NCI-H748 treated with DMSO at 0.1 percent for 48 hours (cell line): ENCODE measurements around the gene SLC25A30.

Experiments used
- DNase-seq: peaks from one replicate; lab custom pipeline; 2025; lab: John Stamatoyannopoulos, UW

The SLC25A30 gene, protein sequence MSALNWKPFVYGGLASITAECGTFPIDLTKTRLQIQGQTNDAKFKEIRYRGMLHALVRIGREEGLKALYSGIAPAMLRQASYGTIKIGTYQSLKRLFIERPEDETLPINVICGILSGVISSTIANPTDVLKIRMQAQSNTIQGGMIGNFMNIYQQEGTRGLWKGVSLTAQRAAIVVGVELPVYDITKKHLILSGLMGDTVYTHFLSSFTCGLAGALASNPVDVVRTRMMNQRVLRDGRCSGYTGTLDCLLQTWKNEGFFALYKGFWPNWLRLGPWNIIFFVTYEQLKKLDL

DNA sequence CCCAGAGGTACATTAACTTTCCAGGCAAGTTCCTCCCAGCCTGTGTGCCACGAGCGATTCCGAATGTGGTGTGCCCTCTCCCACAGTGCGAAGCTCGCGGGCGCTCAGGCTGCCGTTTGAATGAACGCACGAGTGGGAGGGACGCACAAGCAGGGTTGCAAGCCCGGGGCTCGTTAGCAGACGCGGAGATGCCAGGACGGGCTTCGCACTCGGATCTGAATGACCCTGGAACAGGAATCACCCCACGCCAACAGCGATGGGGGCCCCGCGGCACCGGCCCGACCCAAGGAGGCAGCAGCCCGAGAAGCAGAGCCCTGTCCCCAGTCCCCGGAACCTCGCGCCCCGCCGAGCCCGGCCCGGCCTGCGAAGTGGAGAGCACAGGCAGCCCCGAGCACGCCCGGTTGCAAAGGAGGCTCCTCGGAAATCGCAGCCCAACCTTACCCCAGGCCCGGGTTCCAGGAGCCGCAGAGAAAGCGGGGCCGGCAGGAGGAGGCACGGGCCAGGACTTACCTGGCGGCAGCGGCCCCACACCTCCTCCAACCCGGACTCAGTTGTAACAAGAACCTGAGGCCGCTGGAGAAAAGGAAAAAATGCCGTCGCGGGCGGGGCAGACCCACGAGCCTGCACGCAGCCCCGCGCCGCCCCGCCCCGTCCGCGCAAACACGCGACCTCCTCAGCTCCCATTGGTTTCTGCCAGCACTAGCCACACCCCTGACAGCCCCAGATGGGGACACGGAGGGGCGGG, at the start of gene SLC25A30:
SLC25A30 (minus strand) TSS at position 584 of the 745 bp plus-strand sequence. CDS start 6,948 bp downstream, outside the sequence.
- peak; percentile 86 for DNase-seq

DNA sequence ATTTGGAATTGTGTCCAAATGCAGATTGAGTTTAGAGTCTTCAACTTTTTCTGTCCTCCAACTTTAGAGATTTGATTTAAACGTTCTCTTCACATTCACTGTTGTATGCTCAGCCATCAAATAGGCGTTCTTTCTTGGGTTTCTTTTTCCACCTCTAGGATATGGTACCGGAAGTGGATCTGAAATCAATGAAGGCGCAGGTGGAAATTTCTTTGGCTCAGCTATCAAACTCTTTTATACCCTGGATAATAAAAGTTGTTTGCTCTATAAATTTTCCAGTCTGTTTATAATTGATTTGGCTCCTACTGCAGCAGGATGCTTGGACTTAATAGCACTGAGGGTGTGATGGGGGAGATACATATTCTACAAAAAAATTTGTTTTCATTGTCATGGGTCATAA, 48.2 kb upstream of the SLC25A30 start:
- no peak for DNase-seq

DNA sequence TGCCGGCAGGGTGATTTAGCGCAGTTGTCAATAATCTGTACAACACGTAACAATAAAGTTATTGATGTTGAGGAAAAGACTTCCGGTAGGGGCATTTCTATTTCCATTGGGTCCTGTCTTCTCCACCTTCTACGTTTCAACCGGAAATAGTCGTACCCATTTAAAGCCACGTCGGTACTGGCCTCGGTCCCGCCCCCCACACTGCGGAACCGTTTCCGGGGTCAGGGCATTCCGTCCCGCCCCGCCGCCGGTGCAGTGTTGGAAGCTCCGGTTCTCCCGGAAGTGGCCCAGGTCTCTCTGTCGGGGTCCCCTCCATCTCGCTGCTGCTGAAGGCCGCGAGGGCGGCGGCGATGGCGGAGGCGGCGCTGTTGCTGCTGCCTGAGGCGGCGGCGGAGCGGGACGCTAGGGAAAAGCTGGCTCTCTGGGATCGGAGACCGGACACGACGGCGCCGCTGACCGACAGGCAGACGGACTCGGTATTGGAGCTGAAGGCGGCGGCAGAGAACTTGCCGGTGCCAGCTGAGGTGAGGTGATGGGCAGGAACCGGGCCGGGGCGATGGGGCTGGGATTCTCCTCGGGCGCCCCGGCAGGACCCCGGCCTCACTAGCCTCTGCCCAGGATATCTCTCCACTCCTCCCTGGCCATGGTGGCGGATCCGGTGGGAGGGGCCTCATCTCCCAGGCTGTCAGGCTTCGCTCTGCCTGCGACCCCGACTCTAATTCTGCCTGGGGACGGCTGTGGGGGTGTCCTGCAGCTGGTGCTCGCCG, 46.7 kb upstream of the SLC25A30 start, which contains the start of gene COG3:
COG3 (plus strand) TSS at position 253 of the 767 bp plus-strand sequence; CDS start at position 351, 98 bp downstream.
- peak; percentile 95 for DNase-seq

DNA sequence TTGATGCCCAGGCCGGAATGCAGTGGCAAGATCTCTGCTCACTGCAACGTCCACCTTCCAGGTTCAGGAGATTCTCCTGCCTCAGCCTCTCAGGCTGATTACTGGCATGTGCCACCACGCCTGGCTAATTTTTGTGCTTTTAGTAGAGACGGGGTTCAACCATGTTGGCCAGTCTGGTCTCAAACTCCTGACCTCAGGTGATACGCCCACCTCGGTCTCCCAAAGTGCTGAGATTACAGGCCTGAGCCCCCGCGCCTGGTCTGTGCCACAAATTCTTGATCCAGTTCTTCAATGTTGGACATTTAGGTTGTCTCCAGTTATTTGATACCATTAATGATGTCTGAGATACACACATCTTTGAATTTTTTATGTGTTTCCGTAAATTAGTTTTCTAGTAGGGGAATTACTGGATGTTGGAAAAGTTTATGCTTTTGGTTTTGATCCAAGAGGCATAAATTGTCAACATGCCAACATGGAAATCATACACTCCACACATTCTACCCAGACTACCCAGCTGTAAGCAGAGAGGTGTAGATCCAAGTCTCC, 46.0 kb upstream of the SLC25A30 start:
- DNase-seq = no peak

DNA sequence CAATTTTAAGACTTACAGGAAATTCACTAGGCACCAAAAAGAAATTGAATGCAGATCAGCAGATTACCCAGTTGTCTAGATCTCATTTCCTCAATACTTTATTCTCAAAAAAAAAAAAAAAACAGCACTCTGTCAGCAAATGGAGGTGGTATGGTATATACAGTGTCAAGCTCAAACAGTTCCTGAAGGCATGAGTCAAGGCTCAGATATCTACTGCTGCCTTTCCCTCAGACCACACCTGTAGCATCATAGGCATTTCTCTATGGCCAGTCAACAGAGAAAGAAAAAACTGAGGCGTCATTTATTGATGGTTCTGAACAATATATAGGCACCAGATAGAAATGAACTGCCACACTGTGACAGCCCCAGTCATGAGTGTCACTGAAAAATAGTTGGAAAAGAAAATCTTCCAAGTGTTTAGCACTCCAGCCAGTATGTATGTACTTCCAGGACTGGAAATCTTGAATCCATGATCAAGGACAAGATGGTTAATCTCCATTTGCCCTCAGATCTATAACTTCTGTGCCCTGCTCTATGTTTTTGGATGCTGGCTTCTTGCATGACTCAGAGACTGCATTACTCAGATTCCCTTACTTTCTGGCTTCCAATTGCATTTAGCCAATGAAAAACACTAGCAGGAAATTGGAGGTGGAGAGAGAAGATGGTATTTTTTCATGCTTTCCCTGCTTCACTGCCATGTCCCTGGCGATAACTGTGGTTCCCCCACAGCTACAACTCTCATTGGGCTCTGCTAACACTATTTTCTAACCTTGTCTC, 38.2 kb upstream of the SLC25A30 start:
- no peak for DNase-seq

DNA sequence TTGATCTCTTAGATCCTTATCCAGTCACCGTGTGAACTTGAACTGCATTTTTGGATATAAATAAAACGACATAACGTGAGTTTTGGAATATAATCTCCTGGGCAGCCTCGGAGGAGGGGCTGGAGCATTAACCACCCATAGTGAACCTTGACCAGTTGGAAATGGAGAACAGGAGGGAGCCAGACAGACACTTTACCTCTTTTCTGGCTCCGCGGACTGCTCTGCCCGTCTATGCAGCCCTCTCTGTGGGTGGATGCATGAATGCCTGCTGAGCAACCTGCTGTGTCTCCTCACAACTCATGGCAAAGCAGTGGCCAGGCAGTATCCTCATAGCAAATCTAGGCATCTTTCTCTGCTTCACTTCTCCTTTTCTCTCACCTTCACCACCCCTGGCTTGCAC, 36.0 kb upstream of the SLC25A30 start:
- DNase-seq = no peak

DNA sequence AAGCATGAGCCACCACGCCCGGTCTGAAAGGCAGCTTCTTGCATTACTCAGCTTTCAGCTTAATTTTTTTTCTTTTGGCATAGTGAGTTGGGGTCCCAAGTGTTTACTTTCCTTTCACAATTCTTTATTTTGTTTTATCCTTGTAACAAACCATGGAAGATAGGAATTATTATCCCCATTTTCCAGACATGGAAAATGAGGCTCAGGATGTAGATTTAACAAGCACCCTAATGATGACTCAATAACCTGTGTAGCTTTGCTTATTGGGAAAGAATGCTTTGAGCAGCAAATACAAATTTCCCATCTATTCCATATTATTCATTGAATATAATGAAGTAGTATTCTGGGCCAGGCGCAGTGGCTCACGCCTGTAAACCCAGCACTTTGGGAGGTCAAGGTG, 33.1 kb upstream of the SLC25A30 start:
- DNase-seq = no peak

DNA sequence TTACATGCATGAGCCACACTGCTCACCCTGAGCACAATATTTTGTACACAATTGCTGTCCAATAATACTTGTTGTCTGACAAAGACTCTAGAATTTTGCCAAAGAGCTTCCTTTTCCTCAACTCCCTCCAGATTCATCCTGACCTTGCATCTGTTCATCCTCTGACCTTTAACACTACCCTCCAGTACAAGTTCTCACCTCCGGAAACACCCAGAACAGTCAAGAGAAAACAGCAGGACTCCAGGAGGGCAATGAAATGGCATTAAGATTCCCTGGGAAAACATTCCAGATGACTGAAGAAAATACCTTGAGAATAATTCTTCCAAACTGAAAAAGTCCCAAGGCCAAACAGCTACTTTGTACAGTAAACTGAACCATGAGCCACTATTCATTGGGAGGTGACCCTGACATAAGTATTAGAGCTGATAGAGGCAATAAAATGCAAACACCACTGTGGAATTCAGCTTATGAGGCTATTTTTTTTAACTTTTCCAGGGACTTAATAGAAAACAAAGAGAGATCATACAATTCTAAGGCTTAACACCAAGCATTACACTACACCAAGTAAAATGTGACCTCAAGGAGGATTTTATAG, 30.9 kb upstream of the SLC25A30 start:
- DNase-seq = no peak

DNA sequence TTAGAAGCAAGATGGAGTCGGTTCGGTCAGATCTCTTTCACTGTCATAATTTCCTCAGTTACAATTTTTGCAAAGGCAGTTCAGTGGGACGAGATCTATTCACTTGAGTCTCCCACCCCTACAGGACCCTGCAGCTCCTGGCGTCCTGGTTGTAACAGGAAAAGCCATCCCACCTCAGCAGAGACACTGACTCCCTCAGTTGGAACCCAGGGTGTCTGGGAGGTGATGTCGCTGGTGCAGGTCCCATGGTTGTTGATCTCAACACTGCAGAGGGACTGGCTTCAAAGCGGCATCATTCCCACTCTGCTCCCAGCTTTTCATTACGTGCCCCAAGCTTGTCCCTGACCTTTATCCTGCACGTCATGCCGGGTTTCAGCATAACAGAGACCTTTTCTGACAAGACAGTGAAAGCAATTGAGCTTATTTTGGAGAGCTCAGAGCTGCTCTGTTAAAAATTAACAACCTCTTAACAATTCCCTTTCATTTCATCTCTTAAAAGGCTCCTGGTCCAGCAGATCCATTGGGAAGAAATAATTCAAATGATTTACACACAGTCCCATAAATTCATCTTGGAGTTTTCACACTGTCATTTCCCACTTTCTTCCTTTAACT, 29.0 kb upstream of the SLC25A30 start:
- no peak for DNase-seq

DNA sequence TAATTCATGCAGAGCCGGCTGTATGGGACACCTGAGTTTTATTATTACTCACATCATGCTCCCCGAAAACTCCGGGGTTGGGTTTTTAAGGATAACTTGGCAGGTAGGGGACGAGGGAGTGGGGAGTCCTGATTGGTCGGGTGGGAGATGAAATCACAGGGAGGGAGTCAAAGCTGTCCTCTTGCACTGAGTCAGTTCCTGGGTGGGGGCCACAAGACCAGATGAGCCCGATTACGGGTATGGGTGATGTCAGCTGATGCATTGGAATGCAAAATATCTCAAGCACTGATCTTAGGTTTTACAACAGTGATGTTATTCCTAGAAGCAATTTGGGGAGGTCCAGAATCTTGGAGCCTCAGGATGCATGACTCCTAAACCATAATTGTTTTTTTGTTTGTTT, 28.0 kb upstream of the SLC25A30 start:
- DNase-seq = no peak

DNA sequence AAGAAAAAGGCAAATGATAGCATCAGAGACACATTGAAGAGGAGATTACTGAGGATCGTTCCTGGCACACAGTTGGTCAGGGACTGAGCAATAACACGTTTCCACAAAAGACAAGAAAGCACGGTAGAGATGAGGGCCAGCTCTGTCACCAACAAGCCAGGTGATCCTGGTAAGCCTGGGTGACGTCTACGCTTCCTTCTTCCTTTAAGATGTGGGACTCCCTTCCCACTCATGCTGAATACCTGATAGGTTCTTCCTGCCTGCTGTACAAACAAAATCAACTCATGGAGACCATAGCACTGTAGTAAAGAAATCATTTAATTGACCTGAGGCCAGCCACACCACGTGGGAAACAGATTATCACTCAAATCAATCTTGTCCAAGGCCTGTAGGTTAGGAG, 26.9 kb upstream of the SLC25A30 start:
- DNase-seq = no peak

DNA sequence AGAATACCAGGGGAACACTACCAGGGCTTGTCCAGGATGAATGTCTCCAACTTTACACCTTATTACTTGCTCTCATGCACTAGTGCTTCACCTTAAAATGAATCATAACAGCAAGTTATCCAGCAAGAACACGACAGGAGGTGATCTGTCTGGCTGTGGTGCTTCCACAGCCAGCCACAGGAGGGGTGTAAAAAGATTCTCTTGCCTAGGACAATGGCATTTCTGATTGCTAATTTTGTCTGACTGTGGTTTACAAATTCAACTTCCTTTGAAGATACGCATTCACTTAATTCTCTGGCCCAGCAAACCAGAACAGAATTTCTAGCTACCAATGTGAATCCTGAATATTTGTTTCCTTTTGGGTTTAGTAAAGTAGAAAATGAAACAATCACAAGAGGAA, 23.5 kb upstream of the SLC25A30 start:
- no peak for DNase-seq

DNA sequence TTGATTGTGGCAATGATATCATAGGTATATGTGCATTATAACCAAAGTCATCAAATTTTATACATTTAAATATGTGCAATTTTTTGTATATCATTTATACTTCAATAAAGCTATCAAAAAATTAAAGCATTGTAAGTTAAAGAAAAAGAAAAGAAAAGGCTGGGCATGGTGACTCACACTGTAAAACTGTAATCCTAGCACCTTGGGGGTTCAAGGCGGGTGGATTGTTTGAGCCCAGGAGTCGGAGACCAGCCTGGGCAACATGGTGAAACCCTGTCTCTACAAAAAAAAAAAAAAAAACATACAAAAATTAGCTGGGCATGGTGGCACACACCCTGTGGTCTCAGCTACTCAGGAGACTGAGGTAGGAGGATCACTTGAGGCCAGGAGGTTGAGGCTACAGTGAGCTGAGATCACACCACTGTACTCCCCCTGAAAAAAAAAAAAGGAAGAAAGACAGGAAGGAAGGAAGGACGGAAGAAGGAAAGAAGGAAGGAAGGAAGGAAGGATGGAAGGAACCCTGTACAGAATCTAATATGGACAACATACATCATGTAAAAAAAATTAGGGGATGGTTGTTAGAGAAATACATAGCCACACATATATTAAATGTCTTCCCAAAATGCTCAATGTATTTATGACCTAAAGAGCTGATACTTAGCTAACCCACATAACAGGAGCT, 21.7 kb upstream of the SLC25A30 start:
- DNase-seq = no peak

DNA sequence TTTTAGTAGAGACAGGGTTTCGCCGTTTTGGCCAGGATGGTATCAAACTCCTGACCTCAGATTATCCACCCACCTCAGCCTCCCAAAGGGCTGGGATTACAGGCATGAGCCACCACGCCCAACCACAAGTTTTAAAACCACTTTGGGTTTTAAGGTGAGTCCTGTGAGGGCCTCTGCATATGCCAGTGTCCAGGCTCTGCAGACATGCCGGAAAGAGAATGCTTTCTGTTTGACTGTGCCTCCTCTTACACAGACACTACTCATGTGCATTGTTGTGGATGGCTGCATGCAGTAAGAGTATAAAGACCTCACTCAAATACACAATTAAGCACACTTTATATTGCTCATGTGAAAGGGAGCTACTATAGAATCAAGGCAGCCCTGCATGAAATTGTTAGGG, 20.8 kb upstream of the SLC25A30 start:
- no peak for DNase-seq

DNA sequence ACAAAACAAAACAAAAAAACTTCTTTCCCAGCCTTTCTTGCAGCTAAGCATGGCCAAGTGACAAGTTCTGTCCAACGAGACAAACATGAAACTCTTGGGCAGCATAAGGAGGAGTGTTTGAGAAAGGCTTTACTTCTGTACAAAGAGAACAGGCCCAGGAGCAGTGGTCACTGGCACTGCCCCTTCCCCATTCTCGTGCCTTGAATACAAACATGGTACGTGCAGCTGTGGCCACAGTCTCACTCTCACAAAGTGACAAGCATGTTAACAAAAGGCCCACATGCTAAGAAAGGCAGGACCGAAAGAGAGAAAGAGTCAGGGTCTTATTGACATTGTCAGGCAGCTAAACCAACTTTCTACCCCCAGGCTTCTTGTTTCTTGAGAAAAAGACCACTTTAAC, 19.8 kb upstream of the SLC25A30 start:
- no peak for DNase-seq

DNA sequence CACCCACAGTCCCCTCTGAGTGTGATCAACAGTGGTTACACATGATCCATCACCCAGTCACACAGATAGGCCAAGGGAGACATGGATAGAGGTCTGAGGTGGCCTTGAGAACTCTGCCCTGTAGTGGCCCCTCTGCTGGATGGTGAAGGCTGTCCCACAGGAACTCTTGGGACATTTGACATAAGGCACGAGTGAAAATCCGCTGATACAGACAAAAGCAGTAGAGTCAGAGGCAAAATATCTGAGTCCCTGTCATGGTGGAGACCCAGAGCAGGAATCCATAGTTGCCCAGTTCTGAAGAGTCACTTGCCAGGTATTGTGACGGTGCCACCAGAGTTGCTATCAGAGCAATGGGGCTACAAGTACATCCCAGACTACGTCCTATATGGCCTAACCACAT, 18.8 kb upstream of the SLC25A30 start:
- DNase-seq = no peak

DNA sequence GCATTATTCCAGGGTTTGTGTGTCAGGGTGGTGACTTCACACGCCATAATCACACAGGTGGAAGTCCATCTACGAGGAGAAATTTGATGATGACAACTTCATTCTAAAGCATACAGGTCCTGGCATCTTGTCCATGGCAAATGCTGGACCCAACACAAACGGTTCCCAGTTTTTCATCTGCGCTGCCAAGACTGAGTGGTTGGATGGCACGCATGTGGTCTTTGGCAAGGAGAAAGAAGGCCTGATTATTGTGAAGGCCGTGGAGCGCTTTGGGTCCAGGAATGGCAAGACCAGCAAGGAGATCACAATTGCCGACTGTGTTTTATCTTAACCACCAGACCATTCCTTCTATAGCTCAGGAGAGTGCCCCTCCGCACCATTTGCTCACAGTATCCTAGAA, 18.2 kb upstream of the SLC25A30 start:
- no peak for DNase-seq

DNA sequence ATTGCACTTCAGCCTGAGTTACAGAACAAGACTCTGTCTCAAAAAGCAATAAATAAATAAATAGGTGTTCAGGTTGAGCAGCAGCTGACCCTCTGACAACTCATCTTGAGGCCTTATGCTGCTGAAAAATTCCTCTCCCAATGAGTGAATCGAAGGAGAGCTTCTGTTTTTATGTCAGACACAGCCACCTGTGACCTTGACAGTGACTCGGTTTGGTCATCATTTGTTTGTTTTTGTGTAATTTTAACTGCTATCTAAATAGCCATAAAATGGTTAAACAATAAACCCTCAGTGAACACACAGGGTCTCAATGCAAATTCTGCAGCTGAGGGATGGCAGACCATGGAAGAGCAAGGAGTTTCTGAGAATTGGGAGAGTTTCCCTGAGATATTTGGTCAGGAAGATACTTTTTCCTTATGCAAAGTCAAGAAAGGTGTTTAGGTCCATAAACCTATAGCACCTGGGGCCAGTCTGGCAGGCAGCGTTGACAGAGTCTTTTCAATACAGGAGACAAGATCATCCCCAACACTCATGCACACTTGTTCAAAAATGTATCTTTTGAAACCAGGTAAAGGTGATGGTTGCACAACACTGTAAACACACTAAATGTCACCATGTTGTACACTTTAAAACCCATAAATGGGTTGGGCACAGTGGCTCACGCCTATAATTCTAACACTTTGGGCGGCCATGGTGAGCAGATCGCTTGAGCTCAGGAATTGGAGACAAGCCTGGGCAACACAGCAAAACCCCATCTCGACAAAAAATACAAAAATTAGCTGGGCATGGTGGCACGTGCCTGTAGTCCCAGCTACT, 16.6 kb upstream of the SLC25A30 start:
- peak; percentile 32 for DNase-seq

DNA sequence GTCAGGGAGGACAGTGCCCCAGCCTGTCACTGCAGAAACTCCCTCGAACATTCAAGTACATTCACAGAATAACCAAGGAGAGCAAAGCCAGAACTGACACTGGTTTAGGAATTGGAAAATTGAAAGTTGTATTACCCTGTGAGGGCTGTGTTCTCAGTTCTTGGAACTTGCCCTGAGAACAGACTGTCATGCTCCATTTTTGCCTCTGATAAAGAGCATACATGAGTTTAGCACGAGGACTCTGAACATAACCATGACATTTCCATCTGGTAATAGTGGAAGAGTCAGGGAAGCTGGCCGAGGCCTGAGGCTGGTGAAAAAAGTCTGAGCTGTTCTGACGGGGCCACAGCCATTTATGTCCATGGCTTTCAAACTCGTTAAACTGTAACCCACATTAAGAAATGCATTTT, 15.2 kb upstream of the SLC25A30 start:
- no peak for DNase-seq
